NCI-H146 treated with DMSO at 0.1 percent for 48 hours (cell line): ENCODE measurements around the gene GNAQ.

ENCODE experiments used
- DNase-seq: peaks from one replicate; lab custom pipeline; 2025; ENCODE audit not compliant: unreplicated experiment; lab: John Stamatoyannopoulos, UW

The GNAQ gene

GRCh38 chr9:77945798-77946197 lies 85.8 kb downstream of the GNAQ start:
- DNase-seq = no peak

DNA sequence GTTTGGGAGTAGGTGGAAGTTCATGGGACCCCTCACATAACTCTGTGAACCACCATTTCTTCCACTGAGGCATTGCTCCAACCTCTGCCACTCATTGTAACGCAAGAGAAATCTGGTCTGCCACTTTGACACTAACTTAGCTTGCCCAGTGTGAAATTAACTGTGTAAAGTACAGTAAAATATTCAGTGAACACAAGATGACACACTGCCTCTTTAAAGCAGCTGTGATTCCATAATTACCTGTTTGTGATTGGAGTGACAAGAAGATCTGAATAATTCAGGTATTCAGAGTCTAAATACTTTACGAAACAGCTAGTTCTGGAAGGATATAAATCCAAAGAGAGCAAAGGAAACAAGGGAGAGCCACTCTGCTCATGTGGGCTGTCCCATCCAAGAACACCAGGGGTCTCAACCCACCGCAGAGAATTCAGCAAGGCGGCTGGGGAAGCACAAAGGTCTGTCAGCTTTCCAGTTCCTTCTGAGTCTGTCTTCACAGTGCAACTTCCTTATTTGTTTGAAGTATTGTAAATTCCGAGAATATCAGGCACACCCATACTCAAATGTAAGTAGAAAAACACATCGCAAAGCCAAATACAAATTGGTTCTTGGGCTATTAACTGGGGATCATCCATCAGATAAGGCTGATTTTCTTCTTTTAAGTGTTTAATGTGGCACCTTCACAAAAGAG lies 86.9 kb downstream of the GNAQ start:
- DNase-seq = no peak

GRCh38 chr9:77943057-77943456 lies 88.6 kb downstream of the GNAQ start:
- no peak for DNase-seq

GRCh38 chr9:77939149-77939668 lies 92.4 kb downstream of the GNAQ start:
- no peak for DNase-seq

DNA sequence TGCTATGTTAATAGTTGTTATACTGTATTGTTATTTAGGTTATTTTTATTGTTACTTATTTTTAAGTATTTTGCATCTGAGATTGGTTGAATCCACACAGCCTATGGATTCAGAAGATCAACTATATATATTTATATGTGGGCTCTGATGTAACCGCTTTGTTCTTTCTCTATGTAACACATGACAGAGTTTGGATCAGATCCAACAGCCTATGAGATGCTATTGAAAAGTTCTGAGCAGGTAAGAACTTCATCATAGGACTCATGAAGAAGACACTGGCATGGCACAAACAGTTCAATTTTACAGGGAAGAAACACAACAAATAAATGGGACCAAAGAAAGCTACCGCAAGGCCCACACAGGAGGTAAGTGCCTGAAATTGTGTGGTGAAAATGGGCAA lies 93.4 kb downstream of the GNAQ start:
- no peak for DNase-seq

GRCh38 chr9:77935974-77936373 lies 95.6 kb downstream of the GNAQ start:
- DNase-seq = no peak

- no peak for DNase-seq
Measured at GRCh38 chr9:77935211-77935610, 96.4 kb downstream of the GNAQ start.

DNA sequence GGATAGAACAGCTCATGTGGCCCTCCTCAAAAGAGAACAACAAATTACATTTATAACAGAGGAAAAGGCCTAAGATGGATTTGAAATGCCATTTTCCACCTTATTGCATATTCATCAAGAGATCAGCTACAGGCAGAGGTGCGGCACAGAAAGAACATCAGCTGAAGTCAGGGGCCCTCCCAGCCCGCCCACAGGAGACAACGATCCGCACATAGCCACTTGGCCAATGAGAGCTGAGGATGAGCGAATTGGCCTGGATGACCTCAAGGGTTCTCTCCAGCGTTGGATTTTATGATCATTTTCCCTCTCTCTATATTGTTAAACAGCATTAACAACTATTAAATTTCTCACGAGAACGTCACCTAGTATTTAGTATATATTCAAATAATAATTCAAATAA lies 97.6 kb downstream of the GNAQ start:
- DNase-seq = no peak

DNA sequence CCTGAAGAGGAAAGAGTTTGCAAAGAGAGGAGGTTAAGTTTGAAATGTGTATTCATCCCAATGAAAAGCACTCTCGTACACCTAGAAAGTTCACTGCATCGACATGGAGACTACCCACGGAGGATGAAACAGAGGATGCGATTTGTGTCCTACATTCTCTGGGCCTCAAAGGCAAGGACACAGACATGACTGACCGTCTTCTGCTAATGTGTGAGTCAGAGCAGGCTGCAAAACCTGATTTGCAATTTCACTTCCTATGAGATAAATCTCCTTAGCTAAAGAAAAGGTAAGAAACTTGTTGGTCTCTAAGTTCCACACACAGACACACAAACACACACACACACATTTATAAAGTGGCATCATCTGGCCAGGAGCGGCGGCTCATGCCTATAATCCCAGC lies 98.6 kb downstream of the GNAQ start:
- no peak for DNase-seq

GRCh38 chr9:77929942-77930341 lies 101.7 kb downstream of the GNAQ start:
- DNase-seq = no peak

DNA sequence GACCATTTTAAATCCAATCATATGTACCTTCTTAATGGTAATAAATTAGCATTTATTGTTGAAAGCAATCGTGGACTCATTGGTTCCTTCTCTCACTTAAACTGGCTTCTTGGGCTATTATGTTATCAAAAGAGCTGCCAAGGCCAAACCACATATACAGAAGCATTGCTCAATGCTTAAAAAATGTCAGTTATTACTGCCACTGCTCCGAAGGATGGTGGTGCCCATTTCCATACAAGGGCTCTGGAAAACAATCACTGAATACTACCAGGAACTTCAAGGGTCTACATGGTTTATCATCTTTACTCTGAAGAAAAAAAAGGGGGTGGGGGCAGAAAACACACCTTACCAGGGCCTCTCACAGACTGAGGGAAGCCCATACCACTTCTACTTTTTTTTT lies 104.3 kb downstream of the GNAQ start:
- DNase-seq = no peak

GRCh38 chr9:77926371-77926878 lies 105.2 kb downstream of the GNAQ start:
- DNase-seq = no peak

GRCh38 chr9:77922591-77922990 lies 109.0 kb downstream of the GNAQ start:
- no peak for DNase-seq

DNA sequence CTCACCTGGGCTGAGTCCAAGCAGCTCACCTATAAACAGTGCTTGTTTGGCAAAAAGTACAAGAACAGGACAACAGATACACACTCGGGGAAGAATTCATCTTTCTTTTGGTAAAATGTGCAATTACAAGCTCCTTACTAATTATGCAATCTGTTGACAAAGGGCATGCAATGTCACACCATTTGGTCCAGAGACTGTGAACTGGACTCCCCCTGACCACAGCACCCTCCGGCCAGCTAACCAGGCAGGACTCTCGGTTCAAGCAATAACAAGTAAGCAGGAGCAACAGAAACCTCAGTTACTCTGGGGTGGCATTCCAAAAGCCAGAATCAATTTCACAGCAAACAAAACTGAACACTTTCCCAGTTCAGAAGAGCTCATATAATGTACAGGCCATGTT lies 113.8 kb downstream of the GNAQ start:
- no peak for DNase-seq

GRCh38 chr9:77916820-77917219 lies 114.8 kb downstream of the GNAQ start:
- no peak for DNase-seq

DNA sequence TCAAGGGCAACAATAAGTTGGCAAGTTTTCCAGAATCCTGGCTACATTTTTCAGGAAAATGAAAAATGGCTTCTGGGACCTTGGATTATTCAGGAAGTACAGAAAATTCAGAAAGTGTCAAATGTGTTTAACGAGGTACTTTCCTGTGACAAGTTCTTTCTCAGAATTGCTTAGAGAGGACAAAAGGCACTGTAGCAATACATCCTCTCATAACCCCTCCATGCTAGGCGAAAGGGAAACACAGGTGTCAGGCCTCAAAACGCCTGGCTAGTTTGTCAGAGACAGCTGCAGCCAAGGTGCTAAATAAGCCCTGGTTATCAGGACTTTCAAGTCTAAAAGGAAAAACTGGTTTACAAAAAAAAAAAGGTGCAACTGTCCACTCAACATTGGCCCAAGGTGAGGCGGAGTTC lies 115.2 kb downstream of the GNAQ start:
- no peak for DNase-seq

DNA sequence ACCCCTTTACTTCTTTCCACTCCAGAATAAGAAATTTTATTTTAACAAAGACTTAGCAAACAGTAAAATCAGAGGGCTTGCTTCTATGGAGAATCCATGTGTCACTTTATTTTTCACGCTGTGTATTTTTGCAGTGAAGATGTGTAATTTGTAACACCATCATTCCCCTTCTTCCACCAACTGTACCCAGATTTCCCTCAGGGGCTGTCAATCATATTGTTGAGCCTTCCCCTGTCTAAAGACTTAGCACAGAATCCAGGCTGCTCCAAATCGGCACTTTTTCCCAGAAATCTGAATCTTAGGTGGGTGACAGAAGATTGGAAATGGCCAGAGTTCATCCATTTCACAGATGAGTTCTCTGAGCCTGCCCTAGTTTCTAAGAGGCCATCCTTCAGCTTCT lies 115.9 kb downstream of the GNAQ start:
- no peak for DNase-seq

- no peak for DNase-seq
Measured at GRCh38 chr9:77912895-77913693, 118.5 kb downstream of the GNAQ start.

DNA sequence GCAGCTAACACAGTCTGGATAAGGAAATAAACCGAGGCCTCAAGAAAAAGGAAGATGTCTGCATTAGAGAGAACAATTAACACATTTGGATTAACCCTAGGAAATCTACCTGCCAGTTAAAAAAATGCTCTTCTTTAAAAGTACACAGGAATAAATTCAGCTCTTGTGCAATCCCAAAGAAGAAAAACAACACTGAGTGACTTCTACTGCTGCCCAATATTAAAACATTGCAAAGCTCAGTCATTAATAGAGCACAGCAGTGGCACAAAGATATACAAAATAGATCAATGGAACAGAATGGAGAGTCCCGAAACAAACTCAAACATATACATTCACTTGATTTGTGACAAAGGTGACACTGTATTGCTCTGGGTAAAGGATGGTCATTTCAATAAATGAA lies 119.7 kb downstream of the GNAQ start:
- DNase-seq = no peak

DNA sequence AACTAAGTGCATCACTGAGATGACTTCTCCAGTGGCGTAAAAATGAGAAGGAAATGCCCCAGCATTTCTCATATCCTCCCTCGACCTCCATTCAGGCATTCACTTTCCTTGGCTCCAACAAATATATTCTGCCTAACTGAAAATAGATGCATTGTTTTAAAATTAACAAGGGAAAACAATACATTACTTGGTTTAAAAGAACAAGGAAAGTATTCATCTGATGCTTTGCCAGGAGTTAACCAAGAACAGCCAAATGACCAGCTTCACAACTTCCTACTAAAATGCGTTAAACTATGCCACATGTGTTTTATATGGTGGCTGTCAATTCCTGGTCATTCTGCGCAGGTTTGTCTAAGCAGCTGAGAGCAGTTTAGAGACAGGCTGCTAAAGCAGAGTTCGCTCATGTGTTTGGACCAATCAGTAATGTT lies 121.4 kb downstream of the GNAQ start:
- no peak for DNase-seq

- DNase-seq = no peak
Measured at GRCh38 chr9:77909306-77909705, 122.3 kb downstream of the GNAQ start.

DNA sequence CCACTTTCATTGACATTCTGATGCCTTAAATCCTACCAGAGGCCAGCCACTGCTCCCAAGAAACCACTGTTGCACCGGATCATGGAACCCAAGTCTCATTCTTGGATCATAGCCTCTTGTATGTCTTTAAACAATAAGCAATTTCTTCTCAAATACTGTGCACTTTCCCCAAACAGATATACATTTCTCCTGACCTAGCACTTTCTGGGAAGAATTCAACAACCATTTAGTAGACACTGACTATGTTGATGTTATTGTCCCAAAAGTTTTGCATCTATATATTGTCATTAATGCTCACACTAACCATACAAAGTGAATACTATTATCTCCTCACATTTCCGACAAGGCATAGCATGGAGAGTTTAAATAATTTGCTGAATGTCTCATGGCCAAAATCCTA lies 123.3 kb downstream of the GNAQ start:
- no peak for DNase-seq
